ENCODE results near the gene DHRSX.
"Not testable (repeated sequence)": the region's sequence is repeated elsewhere in the genome, so short reads cannot be mapped to it uniquely, and the experiment has no call there.

Gene DHRSX

DNA sequence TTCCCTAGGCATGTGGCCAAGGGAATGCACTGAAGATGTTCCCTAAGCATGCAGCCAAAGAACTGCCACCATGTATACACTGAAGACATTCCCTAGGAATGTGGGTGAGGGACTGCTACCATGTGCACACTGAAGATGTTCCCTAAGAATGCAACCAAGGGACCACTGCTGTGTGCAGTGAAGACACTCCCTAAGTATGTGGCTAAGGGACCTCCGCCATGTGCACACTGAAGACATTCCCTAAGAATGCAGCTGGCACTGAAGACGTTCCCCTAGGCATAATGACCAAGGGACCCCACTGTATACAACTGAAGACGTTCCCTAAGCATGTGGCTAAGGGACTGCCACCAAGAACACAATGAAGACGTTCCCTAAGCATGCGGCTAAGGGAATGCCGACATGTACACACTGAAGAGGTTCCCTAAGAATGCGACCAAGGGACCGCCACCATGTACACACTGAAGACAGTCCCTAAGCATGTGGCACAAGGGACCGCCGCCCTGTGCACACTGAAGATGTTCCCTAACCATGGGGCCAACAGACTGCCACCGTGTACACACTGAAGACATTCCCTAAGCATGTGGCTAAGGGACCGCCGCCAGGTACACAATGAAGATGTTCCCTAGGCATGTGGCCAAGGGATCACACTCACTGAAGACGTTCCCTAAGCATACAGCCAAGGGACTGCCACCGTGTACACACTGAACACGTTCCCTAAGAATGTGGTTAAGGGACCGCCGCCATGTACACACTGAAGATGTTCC is 25.6 kb downstream of the DHRSX start:
- DNase-seq (ENCODE audit: low read depth in 2 of 2): no peak

GRCh38 chrX:2474280-2474962 is 26.4 kb downstream of the DHRSX start:
- DNase-seq (ENCODE audit: low read depth in 2 of 2): no peak

DNA sequence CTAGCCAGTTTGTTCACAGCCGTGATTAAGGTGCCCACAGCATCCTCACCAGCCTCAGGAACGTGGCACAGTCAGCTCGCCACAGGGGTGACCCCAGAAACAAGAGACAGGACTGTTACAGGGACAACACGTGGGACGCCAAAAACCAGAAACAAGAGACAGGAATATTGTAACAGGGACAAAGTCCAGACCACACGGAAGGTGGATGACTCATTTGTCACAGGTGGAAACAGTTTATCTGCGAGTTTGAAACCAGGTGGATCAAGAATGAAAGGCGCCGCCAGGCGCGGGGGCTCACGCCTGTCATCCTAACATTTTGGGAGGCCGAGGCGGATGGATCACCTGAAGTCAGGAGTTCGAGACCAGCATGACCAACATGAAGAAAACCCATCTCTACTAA is 27.7 kb downstream of the DHRSX start:
- not testable (repeated sequence) for DNase-seq (ENCODE audit: low read depth in 2 of 2)

DNA sequence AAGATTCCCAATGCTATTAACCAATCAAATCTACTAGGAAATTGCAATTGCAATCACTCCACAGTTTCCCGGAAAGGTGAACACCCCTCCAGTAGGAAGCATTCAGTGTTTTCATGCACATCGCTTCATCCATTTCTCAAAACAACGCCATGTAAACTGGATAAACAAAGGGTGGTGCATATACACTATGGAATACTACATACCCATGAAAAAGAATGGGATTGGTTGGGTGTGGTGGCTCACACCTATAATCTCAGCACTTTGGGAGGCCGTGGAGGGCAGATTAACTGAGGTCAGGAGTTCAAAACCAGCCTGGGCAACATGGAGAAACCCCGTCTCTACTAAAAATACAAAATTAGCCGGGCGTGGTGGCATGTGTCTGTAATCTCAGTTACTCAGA is 29.1 kb downstream of the DHRSX start:
- DNase-seq (ENCODE audit: low read depth in 2 of 2): no peak

- DNase-seq (ENCODE audit: low read depth in 2 of 2): not testable (repeated sequence)
Measured at GRCh38 chrX:2471126-2471525, 29.6 kb downstream of the DHRSX start.

- DNase-seq (ENCODE audit: low read depth in 2 of 2): not testable (repeated sequence)
Measured at GRCh38 chrX:2469852-2470251, 30.9 kb downstream of the DHRSX start.

- no peak for DNase-seq (ENCODE audit: low read depth in 2 of 2)
Measured at GRCh38 chrX:2469196-2469685, 31.5 kb downstream of the DHRSX start.

DNA sequence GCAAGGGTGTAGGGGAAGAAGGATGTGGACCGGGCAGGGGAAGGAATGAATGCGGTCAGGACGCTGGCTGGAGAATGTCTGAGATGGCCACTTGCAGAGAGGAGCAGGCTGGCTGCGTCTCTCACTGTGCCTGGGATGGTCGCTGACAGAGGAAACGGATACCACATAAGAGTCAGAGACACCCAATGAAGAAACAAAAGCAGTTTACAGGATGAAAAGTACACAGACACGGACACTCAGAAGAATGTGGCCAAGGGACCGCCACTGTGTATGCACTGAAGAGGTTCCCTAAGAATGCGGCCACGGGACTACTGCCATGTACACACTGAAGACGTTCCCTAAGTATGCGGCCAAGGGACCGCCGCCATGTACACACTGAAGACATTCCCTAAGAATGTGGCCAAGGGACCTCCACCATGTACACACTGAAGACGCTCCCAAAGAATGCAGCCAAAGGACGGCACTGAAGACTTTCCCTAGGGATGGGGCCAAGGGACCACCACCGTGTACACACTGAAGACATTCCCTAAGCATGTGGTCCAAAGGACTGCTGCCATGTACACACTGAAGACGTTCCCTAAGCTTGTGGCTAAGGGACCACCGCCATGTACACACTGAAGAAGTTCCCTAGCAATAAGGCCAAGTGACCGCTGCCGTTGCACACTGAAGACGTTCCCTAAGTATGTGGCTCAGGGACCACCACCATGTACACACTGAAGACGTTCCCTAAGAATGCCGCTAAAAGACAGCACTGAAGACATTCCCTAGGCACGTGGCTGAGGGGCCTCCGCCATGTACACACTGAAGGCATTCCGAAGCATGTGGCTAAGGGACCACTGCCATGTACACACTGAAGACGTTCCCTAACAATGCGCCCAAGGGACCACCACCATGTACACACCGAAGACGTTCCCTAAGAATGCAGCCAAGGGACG is 32.2 kb downstream of the DHRSX start:
- DNase-seq (ENCODE audit: low read depth in 2 of 2): no peak

GRCh38 chrX:2466876-2467656 is 33.7 kb downstream of the DHRSX start:
- no peak for DNase-seq (ENCODE audit: low read depth in 2 of 2)

DNA sequence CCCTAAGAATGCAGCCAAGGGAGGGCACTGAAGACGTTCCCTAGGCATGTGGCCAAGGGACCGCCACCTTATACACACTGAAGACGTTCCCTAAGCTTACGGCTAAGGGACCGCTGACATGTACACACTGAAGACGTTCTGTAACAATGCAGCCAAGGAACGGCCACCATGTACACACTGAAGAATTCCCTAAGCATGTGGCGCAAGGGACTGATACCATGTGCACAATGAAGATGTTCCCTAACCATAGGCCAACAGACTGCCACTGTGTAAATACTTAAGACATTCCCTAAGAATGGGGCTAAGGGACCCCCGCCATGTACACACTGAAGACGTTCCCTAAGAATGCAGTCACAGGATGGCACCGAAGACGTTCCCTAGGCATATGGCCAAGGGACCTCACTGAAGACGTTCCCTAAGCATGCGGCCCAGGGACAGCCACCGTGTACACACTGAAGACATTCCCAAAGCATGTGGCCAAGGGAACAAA is 36.1 kb downstream of the DHRSX start:
- DNase-seq (ENCODE audit: low read depth in 2 of 2): no peak

DNA sequence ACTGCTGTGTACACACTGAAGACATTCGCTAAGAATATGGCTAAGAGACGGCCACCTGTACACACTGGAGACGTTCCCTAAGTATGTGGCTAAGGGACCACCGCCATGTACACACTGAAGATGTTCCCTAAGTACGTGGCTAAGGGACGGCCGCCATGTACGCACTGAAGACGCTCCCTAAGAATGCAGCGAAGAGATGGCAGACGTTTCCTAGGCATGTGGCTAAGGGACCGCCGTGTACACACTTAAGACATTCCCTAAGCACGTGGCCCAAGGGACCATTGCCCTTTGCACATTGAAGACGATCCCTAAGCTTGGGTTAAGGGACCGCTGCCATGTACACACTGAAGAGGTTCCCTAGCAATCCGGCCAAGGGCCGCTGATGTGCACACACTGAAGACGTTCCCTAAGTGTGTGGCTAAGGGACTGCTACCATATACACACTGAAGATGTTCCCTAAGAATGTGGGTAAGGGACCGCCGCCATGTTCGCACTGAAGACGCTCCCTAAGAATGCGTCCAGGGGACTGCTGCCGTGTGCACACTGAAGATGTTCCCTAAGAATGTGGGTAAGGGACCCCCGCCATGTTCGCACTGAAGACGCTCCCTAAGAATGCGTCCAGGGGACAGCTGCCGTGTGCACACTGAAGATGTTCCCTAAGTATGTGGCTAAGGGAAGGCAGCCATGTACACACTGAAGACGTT is 36.7 kb downstream of the DHRSX start:
- DNase-seq (ENCODE audit: low read depth in 2 of 2): no peak

GRCh38 chrX:2463481-2463880 is 37.3 kb downstream of the DHRSX start:
- peak; percentile 35 to 41 for DNase-seq (ENCODE audit: low read depth in 2 of 2)

- DNase-seq (ENCODE audit: low read depth in 2 of 2): no peak
Measured at GRCh38 chrX:2462780-2463179, 38.0 kb downstream of the DHRSX start.

DNA sequence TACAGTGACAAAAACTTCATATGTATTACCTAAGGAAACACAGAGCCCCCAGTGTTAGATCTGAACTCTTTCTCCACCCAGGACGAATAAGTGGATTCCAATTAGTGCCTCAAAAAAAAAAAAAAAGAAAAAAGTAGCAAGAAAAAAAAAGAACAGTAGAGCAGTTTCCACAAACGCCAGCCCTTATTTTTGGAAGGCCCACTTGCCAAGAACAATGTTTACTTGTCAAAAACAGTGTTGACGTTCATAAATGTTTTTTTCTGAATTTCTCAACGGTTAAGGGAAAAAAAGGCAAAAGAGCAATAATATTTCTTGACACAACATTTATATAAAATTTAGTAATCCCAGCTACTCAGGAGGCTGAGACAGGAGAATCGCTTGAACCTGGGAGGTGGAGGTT is 38.7 kb downstream of the DHRSX start:
- no peak for DNase-seq (ENCODE audit: low read depth in 2 of 2)

- DNase-seq (ENCODE audit: low read depth in 2 of 2): no peak
Measured at GRCh38 chrX:2461711-2462016, 39.1 kb downstream of the DHRSX start.

GRCh38 chrX:2460821-2461710 is 39.7 kb downstream of the DHRSX start:
- DNase-seq (ENCODE audit: low read depth in 2 of 2): not testable (repeated sequence)

DNA sequence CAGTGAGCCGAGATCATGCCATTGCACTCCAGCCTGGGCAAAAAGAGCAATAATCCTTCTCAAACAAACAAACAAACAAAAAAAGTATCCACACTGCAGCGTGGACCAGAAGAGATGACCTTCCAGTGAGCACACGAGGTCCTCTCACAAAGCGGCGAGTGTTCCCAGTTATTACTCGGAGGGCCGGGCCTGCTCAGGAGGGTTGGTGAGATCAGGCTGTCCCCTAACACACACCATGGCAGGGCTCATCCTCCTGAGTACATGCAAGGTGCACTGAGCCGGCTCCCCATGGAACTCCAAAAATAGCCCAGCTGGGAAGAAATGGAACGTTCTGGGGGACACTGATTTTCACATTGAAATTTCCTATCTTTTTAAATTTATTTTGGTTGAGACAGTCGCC is 40.7 kb downstream of the DHRSX start:
- not testable (repeated sequence) for DNase-seq (ENCODE audit: low read depth in 2 of 2)

GRCh38 chrX:2458309-2458708 is 42.5 kb downstream of the DHRSX start:
- DNase-seq (ENCODE audit: low read depth in 2 of 2): no peak

GRCh38 chrX:2457289-2458133 is 43.3 kb downstream of the DHRSX start:
- no peak for DNase-seq (ENCODE audit: low read depth in 2 of 2)
